Measurements from ENCODE around the gene TMTC2. TPM values are rescaled to one million over a fixed set of nuclear protein-coding genes. Genes with fewer than 3 reads are reported as not detected.
"Not testable (repeated sequence)": the region's sequence is repeated elsewhere in the genome, so short reads cannot be mapped to it uniquely, and the experiment has no call there.

The TMTC2 gene
- total RNA-seq, 4 donors from 2014 or later: 10.5 to 15.9 (median 11.5) TPM

- DNase-seq (ENCODE audit: low spot score): no peak
- no peak for TF ChIP-seq CTCF (IDR thresholded peaks at IDR 0.05)
- no peak for ATAC-seq (ENCODE audit: low FRiP score)
These were observed 148.5 kb downstream of the TMTC2 start for GRCh38 chr12:82835217-82835616.

- TF ChIP-seq CTCF (IDR thresholded peaks at IDR 0.05): no peak
- DNase-seq (ENCODE audit: low spot score) (no peak), ATAC-seq (ENCODE audit: low FRiP score) (no peak)
These were observed 151.4 kb downstream of the TMTC2 start for GRCh38 chr12:82838131-82838551.

- no peak for TF ChIP-seq CTCF (IDR thresholded peaks at IDR 0.05)
- DNase-seq (ENCODE audit: low spot score) (no peak), ATAC-seq (ENCODE audit: low FRiP score) (no peak)
These were observed 152.1 kb downstream of the TMTC2 start for GRCh38 chr12:82838827-82839226.

GRCh38 chr12:82839796-82840195 is 153.1 kb downstream of the TMTC2 start:
- ATAC-seq (ENCODE audit: low FRiP score): no peak
- TF ChIP-seq CTCF (IDR thresholded peaks at IDR 0.05): no peak
- no peak for DNase-seq (ENCODE audit: low spot score)

- TF ChIP-seq CTCF (IDR thresholded peaks at IDR 0.05): no peak
- DNase-seq (ENCODE audit: low spot score): no peak
- ATAC-seq (ENCODE audit: low FRiP score): no peak
These were observed 154.8 kb downstream of the TMTC2 start for GRCh38 chr12:82841487-82841904.

GRCh38 chr12:82842480-82842879 is 155.8 kb downstream of the TMTC2 start:
- no peak for TF ChIP-seq CTCF (IDR thresholded peaks at IDR 0.05)
- ATAC-seq (ENCODE audit: low FRiP score): no peak
- DNase-seq (ENCODE audit: low spot score): no peak

GRCh38 chr12:82845076-82845475 is 158.4 kb downstream of the TMTC2 start:
- ATAC-seq (ENCODE audit: low FRiP score); DNase-seq (ENCODE audit: low spot score): not testable (repeated sequence)

GRCh38 chr12:82848845-82849244 is 162.1 kb downstream of the TMTC2 start:
- DNase-seq (ENCODE audit: low spot score): no peak
- TF ChIP-seq CTCF (IDR thresholded peaks at IDR 0.05): no peak
- ATAC-seq (ENCODE audit: low FRiP score): no peak
